ENCODE data around the gene RNF44. TPM values are rescaled to one million over a fixed set of nuclear protein-coding genes. Genes with fewer than 3 reads are reported as not detected.

Gene RNF44
- total RNA-seq, 4 donors from 2014 or later: 8.8 to 23.1 (median 15.5) TPM

- 0% methylated on average over 5 to 6 of the region's 43 CpGs for WGBS, 2 donors
- Histone ChIP-seq H3K27me3 (no peaks in the 10 kb centered on the region), H3K36me3 (peaks cover 2 to 12% (median 7%) of the 10 kb centered on the region in 3 donors), H3K4me3 (peak overlapping the region; percentile 78 to 97 (median 84)), H3K27ac (peak overlapping the region; percentile 96 to 100 (median 99)), H3K4me1 (peaks cover 54 to 81% (median 60%) of the 10 kb centered on the region in 3 donors), H3K9me3 (no peaks in the 10 kb centered on the region)
- intact Hi-C loops (cut with DNase I): loop anchor here (10.0 kb wide), 1 partner anchor 122 kb away; the partner anchor contains the start of gene CLTB
- TF ChIP-seq POLR2A (IDR thresholded peaks at IDR 0.05): peak in 2 of 4 donors; percentile 34 to 51
- TF ChIP-seq, protein P1, sequence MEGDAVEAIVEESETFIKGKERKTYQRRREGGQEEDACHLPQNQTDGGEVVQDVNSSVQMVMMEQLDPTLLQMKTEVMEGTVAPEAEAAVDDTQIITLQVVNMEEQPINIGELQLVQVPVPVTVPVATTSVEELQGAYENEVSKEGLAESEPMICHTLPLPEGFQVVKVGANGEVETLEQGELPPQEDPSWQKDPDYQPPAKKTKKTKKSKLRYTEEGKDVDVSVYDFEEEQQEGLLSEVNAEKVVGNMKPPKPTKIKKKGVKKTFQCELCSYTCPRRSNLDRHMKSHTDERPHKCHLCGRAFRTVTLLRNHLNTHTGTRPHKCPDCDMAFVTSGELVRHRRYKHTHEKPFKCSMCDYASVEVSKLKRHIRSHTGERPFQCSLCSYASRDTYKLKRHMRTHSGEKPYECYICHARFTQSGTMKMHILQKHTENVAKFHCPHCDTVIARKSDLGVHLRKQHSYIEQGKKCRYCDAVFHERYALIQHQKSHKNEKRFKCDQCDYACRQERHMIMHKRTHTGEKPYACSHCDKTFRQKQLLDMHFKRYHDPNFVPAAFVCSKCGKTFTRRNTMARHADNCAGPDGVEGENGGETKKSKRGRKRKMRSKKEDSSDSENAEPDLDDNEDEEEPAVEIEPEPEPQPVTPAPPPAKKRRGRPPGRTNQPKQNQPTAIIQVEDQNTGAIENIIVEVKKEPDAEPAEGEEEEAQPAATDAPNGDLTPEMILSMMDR (IDR thresholded peaks at IDR 0.05): no peak
- DNase-seq: no peak
Measured at GRCh38 chr5:176536132-176536901, 885 bp downstream of the RNF44 start.

DNA sequence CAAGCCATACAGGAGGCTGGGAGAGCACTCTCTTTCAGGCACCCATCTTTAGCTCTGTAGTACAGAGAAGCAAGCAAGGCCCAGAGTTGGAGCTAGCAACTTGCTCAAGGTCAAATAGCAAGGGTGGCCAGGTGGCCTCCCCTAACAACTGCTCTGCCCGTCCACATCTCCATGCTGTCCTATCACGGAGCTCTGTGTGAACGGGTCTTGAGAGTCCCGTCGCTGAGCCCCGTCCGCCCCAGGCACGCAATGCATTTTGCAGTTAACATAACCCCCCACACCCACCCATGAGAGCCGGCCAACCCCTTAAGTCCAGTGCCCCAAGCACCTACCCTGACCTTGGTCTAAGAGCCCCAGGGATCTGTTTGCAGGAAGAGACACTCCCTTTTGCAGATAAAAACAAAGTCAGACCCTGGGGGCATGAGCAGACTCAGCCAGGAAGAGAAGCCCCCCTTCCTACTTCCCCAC is 1.5 kb downstream of the RNF44 start:
- no peak for TF ChIP-seq POLR2A (IDR thresholded peaks at IDR 0.05)
- TF ChIP-seq, protein P1 (IDR thresholded peaks at IDR 0.05): no peak
- 3% methylated on average over 7 of the region's 9 CpGs; no CpG with 5 or more reads in 1 of the 2 donors for WGBS, 2 donors
- no peak for DNase-seq
- no peaks in the 10 kb centered on the region for H3K9me3 ChIP-seq
- H3K27me3 ChIP-seq: no peaks in the 10 kb centered on the region
- H3K36me3 ChIP-seq: peaks cover 8 to 18% (median 13%) of the 10 kb centered on the region in 3 donors
- intact Hi-C loops (cut with DNase I): loop anchor here (10.0 kb wide), 1 partner anchor 121 kb away; the partner anchor contains the start of gene CLTB
- H3K27ac ChIP-seq: peak overlapping the region; percentile 96 to 100 (median 99)
- H3K4me1 ChIP-seq: peaks cover 54 to 81% (median 55%) of the 10 kb centered on the region in 3 donors
- H3K4me3 ChIP-seq: peak overlapping the region; percentile 78 to 97 (median 84)

GRCh38 chr5:176535101-176535663 is 2.0 kb downstream of the RNF44 start:
- Histone ChIP-seq H3K9me3 (no peaks in the 10 kb centered on the region), H3K27me3 (no peaks in the 10 kb centered on the region), H3K4me1 (peaks cover 54 to 81% (median 59%) of the 10 kb centered on the region in 3 donors), H3K4me3 (peak overlapping the region; percentile 78 to 97 (median 84)), H3K36me3 (peaks cover 8 to 23% (median 18%) of the 10 kb centered on the region in 3 donors), H3K27ac (peak overlapping the region; percentile 96 to 100 (median 99))
- no peak for DNase-seq
- intact Hi-C loops (cut with DNase I): loop anchor here (10.0 kb wide), 1 partner anchor 120 kb away; the partner anchor contains the start of gene CLTB
- WGBS, 2 donors: 11 to 16% methylated on average over 7 to 8 of the region's 11 CpGs
- TF ChIP-seq, protein P1 (IDR thresholded peaks at IDR 0.05): no peak
- TF ChIP-seq POLR2A (IDR thresholded peaks at IDR 0.05): peak in 3 of 4 donors; percentile 22 to 61 (median 51)

DNA sequence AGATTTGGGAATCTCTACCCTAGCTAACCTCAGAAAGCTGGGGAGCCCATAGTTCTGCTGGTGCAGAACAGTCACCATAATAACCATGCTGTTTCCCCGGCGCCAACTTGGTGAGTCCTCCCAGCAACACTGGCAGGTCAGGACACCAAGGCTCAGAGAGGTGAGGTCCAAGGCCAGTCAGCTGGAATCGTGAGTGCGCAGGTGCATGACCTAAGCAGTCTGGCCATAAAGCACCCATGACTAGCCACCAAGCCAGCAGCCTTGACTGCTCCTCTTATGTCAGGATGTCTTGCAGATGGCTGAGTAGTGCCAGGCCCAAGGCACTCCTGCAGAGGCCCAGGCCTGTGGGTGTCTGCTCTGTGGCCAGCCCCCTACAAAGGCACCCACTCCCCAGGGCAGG is 2.6 kb downstream of the RNF44 start:
- intact Hi-C loops (cut with DNase I): loop anchor here (10.0 kb wide), 1 partner anchor 120 kb away; the partner anchor contains the start of gene CLTB
- H3K27me3 ChIP-seq: no peaks in the 10 kb centered on the region
- WGBS, 2 donors: 33 to 60% methylated on average over 1 to 3 of the region's 4 CpGs
- H3K36me3 ChIP-seq: peaks cover 10 to 28% (median 23%) of the 10 kb centered on the region in 3 donors
- H3K9me3 ChIP-seq: no peaks in the 10 kb centered on the region
- peaks cover 54 to 86% (median 59%) of the 10 kb centered on the region in 3 donors for H3K4me1 ChIP-seq
- peak overlapping the region in 3 of 4 donors; percentile 81 to 97 (median 88) for H3K4me3 ChIP-seq
- H3K27ac ChIP-seq: peak overlapping the region; percentile 96 to 100 (median 99)
- TF ChIP-seq, protein P1 (IDR thresholded peaks at IDR 0.05): no peak
- DNase-seq: no peak
